Panc1 (cell line): ENCODE measurements around the gene RGS14. TPM values are rescaled to one million over a fixed set of nuclear protein-coding genes. Genes with fewer than 3 reads are reported as not detected.

Experiments used
- ATAC-seq: fragments of 200-7000 bp; cut with Tn5 transposase; 2 replicates; pipeline ENCODE4 v1.9.1; 2020; ENCODE audit warnings: mild to moderate bottlenecking, moderate library complexity
- BruUV-seq: library from RNA; stranded (reverse); fragments of 400-500 nt; replicated peaks from 2 replicates; lab custom pipeline; 2021; lab: Mats Ljungman, UMichigan
- CTCF ChIA-PET: fragments of 300-600 bp; sonication (Branson Sonifier 250); formaldehyde crosslinking; loops from one replicate; lab custom pipeline; 2022; ENCODE audit warnings: antibody characterized with exemption; lab: Charles Lee
- POLR2A ChIA-PET: fragments of 300-600 bp; sonication (Branson Sonifier 250); formaldehyde crosslinking; loops from one replicate; lab custom pipeline; 2022; ENCODE audit warnings: antibody characterized with exemption; lab: Charles Lee
- DNase-seq: peaks from one replicate; pipeline ENCODE4 v3.0.0-alpha.2; 2010; ENCODE audit warnings: low read depth, low spot score
- H3K27ac ChIP-seq: 2 replicates; pipeline ENCODE4 v1.5.1; 2011; ENCODE audit warnings: mild to moderate bottlenecking, low read length, inconsistent platforms
- H3K27me3 ChIP-seq: fragments of 200-500 bp; sonication (Bioruptor generic); 2 replicates; pipeline ENCODE4 v1.6.0; 2014; ENCODE audit warnings: low read length, inconsistent platforms; ENCODE audit not compliant: control insufficient read depth, insufficient read depth
- H3K36me3 ChIP-seq: fragments of 200-500 bp; sonication (Bioruptor generic); 2 replicates; pipeline ENCODE4 v1.5.1; 2014; ENCODE audit warnings: inconsistent platforms, mild to moderate bottlenecking, low read length, moderate library complexity; ENCODE audit not compliant: control insufficient read depth, insufficient read depth
- H3K4me1 ChIP-seq: 2 replicates; pipeline ENCODE4 v1.5.1; 2011; ENCODE audit warnings: inconsistent platforms, mild to moderate bottlenecking, low read length, moderate library complexity; ENCODE audit not compliant: control insufficient read depth, insufficient read depth
- H3K4me3 ChIP-seq, 2 experiments: 2 replicates each; pipeline ENCODE4 v1.5.1; 2011 to 2012; ENCODE audit warnings: low read depth in 2 of 2, low read length in 2 of 2, mild to moderate bottlenecking in 2 of 2, inconsistent platforms in 1 of 2, moderate library complexity in 1 of 2
- H3K9me3 ChIP-seq: fragments of 200-500 bp; sonication (Bioruptor generic); 2 replicates; pipeline ENCODE4 v1.5.1; 2014; ENCODE audit warnings: low read depth, mild to moderate bottlenecking, inconsistent platforms, low read length, moderate library complexity; ENCODE audit not compliant: control insufficient read depth, insufficient read depth
- POLR2AphosphoS5 ChIP-seq: IDR thresholded peaks from 2 replicates; pipeline ENCODE4 v1.6.1; 2012; ENCODE audit warnings: mild to moderate bottlenecking, low read depth, low read length, moderate library complexity
- SIN3A ChIP-seq: IDR thresholded peaks from 2 replicates; pipeline ENCODE4 v1.6.1; 2012; ENCODE audit warnings: low read depth, mild to moderate bottlenecking, low read length, moderate library complexity, borderline replicate concordance; ENCODE audit not compliant: insufficient read depth
- TCF7L2 ChIP-seq: IDR thresholded peaks from 2 replicates; pipeline ENCODE4 v1.6.1; 2011; ENCODE audit warnings: mild to moderate bottlenecking, low read depth, low read length, inconsistent platforms
- in situ Hi-C: cut with HindIII; loops from 2 replicates; pipeline ENCODE4 v1.10.0; 2016; ENCODE audit warnings: low sequenced_read_pairs, low pct_unique_long_range_greater_than_20kb
- intact Hi-C: fragments of 100-400 bp; cut with micrococcal nuclease; formaldehyde crosslinking; loops from one replicate; pipeline ENCODE4 v1.10.0; 2022; ENCODE audit not compliant: unreplicated experiment
- total RNA-seq: library from RNA; stranded (reverse); gene quantifications from one replicate; pipeline ENCODE4 v1.2.1, GENCODE V29; 2021; ENCODE audit not compliant: unreplicated experiment
- TF ChIP-seq, protein P1 (sequence below), 2 experiments: IDR thresholded peaks; 2 replicates each; pipeline ENCODE4 v1.6.1; 2011 to 2012; ENCODE audit warnings: low read depth in 2 of 2, control low read depth in 1 of 2, low read length in 1 of 2, mild to moderate bottlenecking in 1 of 2, moderate library complexity in 1 of 2; ENCODE audit not compliant: insufficient read depth in 1 of 2
- TF ChIP-seq, protein P2 (sequence below): fragments of 450-650 bp; IDR thresholded peaks from 2 replicates; pipeline ENCODE4 v1.5.1; 2017; ENCODE audit warnings: mild to moderate bottlenecking

RGS14 gene
- total RNA-seq, 1 experiment from 2014 or later = 13.5 TPM

DNA sequence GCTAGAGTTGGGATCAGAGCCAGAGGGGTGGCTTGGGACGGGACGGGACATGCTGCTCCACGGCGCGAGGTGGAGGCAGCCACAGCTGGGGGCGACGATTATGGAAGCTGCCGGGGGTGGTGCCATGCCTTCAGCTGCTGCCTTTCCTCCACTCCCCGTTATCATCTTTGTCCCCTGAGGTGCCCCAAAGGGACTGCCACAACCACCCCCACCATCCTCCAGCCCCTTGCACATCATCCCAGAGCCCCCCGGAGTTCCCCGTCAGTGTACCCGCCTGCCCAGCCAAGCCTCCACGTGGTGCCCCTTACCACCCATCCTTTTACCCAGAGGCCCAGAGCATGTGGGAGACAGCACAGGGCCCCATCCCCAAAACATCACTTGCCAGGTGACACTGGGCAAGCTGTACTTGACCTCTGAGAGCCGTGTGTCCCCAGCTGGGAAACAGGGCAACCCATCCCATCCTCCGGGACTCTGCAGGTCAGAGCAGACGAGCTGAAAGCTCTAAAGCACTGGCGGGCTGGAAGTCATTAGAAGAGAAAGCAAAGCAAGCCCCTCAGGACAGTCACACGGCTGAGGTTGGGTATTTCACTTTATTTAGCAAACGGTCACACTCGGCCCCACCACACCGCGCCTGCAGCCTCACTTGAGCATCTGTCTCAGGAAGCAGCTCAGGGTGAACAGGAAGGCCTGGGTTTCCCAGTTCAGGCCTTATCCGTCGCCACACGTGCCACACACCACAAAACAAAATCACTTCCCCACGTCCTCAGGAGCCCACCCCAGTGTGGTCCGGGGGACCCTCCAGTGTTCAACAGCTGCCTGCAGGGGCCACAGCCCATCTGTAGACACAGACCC is 26.5 kb upstream of the RGS14 start:
- Histone ChIP-seq H3K4me3 (no peak overlapping the region), H3K4me1 (peaks cover 2% of the 10 kb centered on the region; the same call in 1 of the 2 replicates), H3K27ac (no peak overlapping the region), H3K9me3 (no peaks in the 10 kb centered on the region), H3K36me3 (peaks cover 10% of the 10 kb centered on the region), H3K27me3 (no peaks in the 10 kb centered on the region)
- in situ Hi-C loops (no loop called here), intact Hi-C loops (no loop called here)
- no peak for TF ChIP-seq TCF7L2
- TF ChIP-seq, protein P1, sequence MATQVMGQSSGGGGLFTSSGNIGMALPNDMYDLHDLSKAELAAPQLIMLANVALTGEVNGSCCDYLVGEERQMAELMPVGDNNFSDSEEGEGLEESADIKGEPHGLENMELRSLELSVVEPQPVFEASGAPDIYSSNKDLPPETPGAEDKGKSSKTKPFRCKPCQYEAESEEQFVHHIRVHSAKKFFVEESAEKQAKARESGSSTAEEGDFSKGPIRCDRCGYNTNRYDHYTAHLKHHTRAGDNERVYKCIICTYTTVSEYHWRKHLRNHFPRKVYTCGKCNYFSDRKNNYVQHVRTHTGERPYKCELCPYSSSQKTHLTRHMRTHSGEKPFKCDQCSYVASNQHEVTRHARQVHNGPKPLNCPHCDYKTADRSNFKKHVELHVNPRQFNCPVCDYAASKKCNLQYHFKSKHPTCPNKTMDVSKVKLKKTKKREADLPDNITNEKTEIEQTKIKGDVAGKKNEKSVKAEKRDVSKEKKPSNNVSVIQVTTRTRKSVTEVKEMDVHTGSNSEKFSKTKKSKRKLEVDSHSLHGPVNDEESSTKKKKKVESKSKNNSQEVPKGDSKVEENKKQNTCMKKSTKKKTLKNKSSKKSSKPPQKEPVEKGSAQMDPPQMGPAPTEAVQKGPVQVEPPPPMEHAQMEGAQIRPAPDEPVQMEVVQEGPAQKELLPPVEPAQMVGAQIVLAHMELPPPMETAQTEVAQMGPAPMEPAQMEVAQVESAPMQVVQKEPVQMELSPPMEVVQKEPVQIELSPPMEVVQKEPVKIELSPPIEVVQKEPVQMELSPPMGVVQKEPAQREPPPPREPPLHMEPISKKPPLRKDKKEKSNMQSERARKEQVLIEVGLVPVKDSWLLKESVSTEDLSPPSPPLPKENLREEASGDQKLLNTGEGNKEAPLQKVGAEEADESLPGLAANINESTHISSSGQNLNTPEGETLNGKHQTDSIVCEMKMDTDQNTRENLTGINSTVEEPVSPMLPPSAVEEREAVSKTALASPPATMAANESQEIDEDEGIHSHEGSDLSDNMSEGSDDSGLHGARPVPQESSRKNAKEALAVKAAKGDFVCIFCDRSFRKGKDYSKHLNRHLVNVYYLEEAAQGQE (IDR thresholded peaks at IDR 0.05; ENCODE audit: insufficient read depth in 1 of 2, low read depth in 2 of 2, low read length in 1 of 2) = no peak
- TF ChIP-seq, protein P2, sequence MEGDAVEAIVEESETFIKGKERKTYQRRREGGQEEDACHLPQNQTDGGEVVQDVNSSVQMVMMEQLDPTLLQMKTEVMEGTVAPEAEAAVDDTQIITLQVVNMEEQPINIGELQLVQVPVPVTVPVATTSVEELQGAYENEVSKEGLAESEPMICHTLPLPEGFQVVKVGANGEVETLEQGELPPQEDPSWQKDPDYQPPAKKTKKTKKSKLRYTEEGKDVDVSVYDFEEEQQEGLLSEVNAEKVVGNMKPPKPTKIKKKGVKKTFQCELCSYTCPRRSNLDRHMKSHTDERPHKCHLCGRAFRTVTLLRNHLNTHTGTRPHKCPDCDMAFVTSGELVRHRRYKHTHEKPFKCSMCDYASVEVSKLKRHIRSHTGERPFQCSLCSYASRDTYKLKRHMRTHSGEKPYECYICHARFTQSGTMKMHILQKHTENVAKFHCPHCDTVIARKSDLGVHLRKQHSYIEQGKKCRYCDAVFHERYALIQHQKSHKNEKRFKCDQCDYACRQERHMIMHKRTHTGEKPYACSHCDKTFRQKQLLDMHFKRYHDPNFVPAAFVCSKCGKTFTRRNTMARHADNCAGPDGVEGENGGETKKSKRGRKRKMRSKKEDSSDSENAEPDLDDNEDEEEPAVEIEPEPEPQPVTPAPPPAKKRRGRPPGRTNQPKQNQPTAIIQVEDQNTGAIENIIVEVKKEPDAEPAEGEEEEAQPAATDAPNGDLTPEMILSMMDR = no peak
- TF ChIP-seq SIN3A = no peak
- TF ChIP-seq POLR2AphosphoS5 = no peak
- no TSS peak for BruUV-seq
- POLR2A ChIA-PET = no interaction called here
- no peak for ATAC-seq
- CTCF ChIA-PET = no interaction called here
- DNase-seq = no peak

DNA sequence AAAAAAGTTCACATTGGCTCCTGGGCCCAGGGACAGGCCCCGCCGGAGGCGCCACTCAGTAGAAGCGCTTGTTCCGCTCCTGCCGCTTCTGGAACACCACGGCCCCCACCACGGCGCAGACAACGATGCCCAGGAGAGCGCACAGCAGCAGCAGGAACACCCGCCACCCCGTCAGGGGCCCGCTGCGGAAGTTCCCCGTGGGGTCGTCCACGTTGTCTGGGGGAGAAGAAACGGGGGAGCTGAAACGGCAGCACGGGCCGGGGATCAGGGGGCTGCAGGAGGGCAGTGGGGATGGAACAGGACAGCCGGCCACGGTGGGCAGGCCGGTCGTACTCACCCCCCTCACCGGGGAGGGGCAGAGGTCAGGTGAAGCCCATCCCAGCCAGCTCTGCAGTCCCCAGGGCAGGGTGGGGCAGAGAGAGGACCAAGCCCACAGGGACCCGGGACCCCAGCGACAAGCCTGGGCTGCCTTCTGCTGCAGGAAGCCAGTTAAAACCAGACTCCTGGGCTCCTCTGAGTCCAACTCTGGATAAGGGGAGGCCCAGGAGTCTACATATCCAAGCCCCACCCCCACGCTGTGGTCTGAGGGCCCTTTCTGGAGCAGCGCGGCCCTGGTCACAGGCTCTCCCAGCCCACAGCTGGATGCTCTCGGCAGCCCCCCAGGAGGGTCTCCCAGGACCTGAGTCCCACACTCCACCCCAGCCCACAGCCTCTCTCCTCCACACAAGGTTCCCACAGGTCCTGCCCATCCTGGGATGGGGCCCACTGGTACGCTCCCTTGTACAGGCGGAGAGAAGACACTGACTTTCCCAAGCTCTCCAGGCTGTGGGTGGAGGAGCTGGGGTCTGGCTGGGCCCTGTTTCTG is 25.5 kb upstream of the RGS14 start:
- in situ Hi-C loops = no loop called here
- POLR2A ChIA-PET = no interaction called here

More for the DNA sequence above, 25.5 kb upstream of the RGS14 start:
- ATAC-seq = no peak
- H3K4me1 ChIP-seq = no peaks in the 10 kb centered on the region
- H3K27ac ChIP-seq = no peak overlapping the region
- no peaks in the 10 kb centered on the region for H3K27me3 ChIP-seq
- CTCF ChIA-PET = interaction anchor here (1.4 kb wide), 1 partner anchor 14 kb away, joined by 4 read pairs; no protein-coding TSS in a partner anchor
- no peaks in the 10 kb centered on the region for H3K9me3 ChIP-seq
- peaks cover 10% of the 10 kb centered on the region for H3K36me3 ChIP-seq
- DNase-seq = no peak
- intact Hi-C loops = no loop called here
- TF ChIP-seq TCF7L2 (no peak), SIN3A (no peak), POLR2AphosphoS5 (no peak)
- TF ChIP-seq, protein P1 (IDR thresholded peaks at IDR 0.05; ENCODE audit: insufficient read depth in 1 of 2, low read depth in 2 of 2, low read length in 1 of 2) = no peak
- TF ChIP-seq, protein P2 = no peak
- BruUV-seq = no TSS peak
- H3K4me3 ChIP-seq = no peak overlapping the region
